Measurements from ENCODE around the gene PASK. TPM values are rescaled to one million over a fixed set of nuclear protein-coding genes. Genes with fewer than 3 reads are reported as not detected.

The PASK gene
- total and polyA plus RNA-seq, 7 experiments from 2014 or later, result 15.0 to 160 (median 78.3) TPM

DNA sequence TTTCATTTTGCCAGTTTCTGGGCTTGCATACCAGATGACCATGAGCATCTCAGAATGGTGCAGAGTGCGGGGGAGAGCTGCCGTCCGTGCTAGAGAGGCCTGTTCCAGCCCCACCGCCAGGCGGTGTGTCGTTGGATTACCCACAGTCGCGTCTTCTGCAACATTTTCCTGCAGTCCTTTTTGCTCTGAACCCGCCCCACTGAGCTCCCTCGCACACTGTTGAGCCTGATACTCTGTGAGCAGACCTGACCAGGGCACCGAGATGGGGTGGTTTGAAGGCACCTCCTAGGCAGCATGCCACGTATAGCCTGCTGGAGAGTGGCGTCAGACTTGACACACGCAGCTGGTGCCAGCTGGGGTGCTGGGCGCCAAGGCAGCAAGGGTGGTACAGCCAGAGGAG, 19.1 kb upstream of the PASK start:
- Histone ChIP-seq H3K4me1 (ENCODE audit: control insufficient read depth in 2 of 2, insufficient read depth in 2 of 2, low read length in 2 of 2) (no peaks in the 10 kb centered on the region), H3K9me3 (ENCODE audit: control insufficient read depth in 2 of 3, low read length in 3 of 3) (peaks cover 0 to 15% (median 0%) of the 10 kb centered on the region in 3 experiments), H3K4me3 (ENCODE audit: low read length) (no peak overlapping the region), H3K27ac (ENCODE audit: low read depth, low read length) (no peak overlapping the region), H3K36me3 (ENCODE audit: control insufficient read depth in 2 of 3, insufficient read depth in 3 of 3, low read length in 3 of 3) (peaks cover 12 to 79% (median 19%) of the 10 kb centered on the region in 3 experiments), H3K27me3 (ENCODE audit: control insufficient read depth in 2 of 2, insufficient read depth in 2 of 2, low read length in 2 of 2) (no peaks in the 10 kb centered on the region)
- intact Hi-C loops (cut with micrococcal nuclease), result no loop called here
- Mint-ChIP-seq H3K4me1 (peaks cover 0 to 3% (median under 1%) of the 10 kb centered on the region in 7 donors), H3K27me3 (no peaks in the 10 kb centered on the region), H3K36me3 (peaks cover 22 to 67% (median 48%) of the 10 kb centered on the region in 5 donors), H3K9me3 (peaks cover 3 to 20% (median 11%) of the 10 kb centered on the region in 11 donors), H3K27ac (no peak overlapping the region), H3K4me3 (no peak overlapping the region)
- no peak for DNase-seq
- CTCF ChIA-PET, result no interaction called here
- no peak for ATAC-seq
- POLR2A ChIA-PET, result no interaction called here

DNA sequence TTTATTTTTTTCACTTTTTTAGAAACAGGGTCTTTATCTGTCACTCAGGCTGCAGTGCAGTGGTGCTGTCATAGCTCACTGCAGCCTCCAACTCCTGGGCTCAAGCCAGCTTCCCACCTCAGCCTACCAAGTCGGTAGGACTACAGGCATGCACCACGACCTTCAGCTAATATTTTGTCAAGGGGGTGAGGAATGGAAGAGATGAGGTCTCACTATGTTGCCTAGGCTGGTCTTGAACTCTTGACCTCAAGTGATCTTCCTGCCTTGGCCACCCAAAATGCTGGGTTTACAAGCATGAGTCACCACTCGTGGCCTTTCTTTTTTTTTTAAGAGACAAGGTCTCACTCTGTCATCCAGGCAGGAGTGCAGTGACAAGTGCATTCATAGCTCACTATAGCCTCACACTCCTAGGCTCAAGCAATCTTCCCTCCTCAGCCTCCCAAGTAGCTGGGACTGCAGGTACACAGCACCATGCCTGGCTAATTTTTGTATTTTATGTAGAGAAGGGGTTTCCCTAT, 14.4 kb upstream of the PASK start:
- Histone ChIP-seq H3K27ac (ENCODE audit: low read depth, low read length) (no peak overlapping the region), H3K4me3 (ENCODE audit: low read length) (no peak overlapping the region), H3K9me3 (ENCODE audit: control insufficient read depth in 2 of 3, low read length in 3 of 3) (no peaks in the 10 kb centered on the region), H3K27me3 (ENCODE audit: control insufficient read depth in 2 of 2, insufficient read depth in 2 of 2, low read length in 2 of 2) (no peaks in the 10 kb centered on the region), H3K4me1 (ENCODE audit: control insufficient read depth in 2 of 2, insufficient read depth in 2 of 2, low read length in 2 of 2) (no peaks in the 10 kb centered on the region), H3K36me3 (ENCODE audit: control insufficient read depth in 2 of 3, insufficient read depth in 3 of 3, low read length in 3 of 3) (peaks cover 11 to 80% (median 16%) of the 10 kb centered on the region in 3 experiments)
- no peak for DNase-seq
- ATAC-seq, result no peak
- POLR2A ChIA-PET, result interaction anchor here (1.4 kb wide), 1 partner anchor 12 kb away, joined by 4 read pairs; no protein-coding TSS in a partner anchor
- CTCF ChIA-PET, result no interaction called here
- H3K36me3 Mint-ChIP-seq, result peaks cover 16 to 55% (median 21%) of the 10 kb centered on the region in 5 donors
- peaks cover 0 to 2% (median 0%) of the 10 kb centered on the region in 11 donors for H3K9me3 Mint-ChIP-seq
- H3K4me3 Mint-ChIP-seq, result no peak overlapping the region
- intact Hi-C loops (cut with micrococcal nuclease), result no loop called here
- peaks cover 0 to 5% (median 0%) of the 10 kb centered on the region in 7 donors for H3K4me1 Mint-ChIP-seq
- H3K27ac Mint-ChIP-seq, result no peak overlapping the region
- H3K27me3 Mint-ChIP-seq, result no peaks in the 10 kb centered on the region

GRCh38 chr2:241161646-241162281, 12.5 kb upstream of the PASK start:
- H3K27me3 ChIP-seq (ENCODE audit: control insufficient read depth in 2 of 2, insufficient read depth in 2 of 2, low read length in 2 of 2), result no peaks in the 10 kb centered on the region
- H3K9me3 ChIP-seq (ENCODE audit: control insufficient read depth in 2 of 3, low read length in 3 of 3), result no peaks in the 10 kb centered on the region
- H3K36me3 Mint-ChIP-seq, result peaks cover 6 to 49% (median 12%) of the 10 kb centered on the region in 5 donors
- peaks cover 7 to 78% (median 18%) of the 10 kb centered on the region in 3 experiments for H3K36me3 ChIP-seq (ENCODE audit: control insufficient read depth in 2 of 3, insufficient read depth in 3 of 3, low read length in 3 of 3)
- ChIA-PET CTCF (no interaction called here), POLR2A (interaction anchor here (0.6 kb wide), 1 partner anchor 81 kb away, joined by 3 read pairs; no protein-coding TSS in a partner anchor)
- intact Hi-C loops (cut with micrococcal nuclease), result no loop called here
- H3K27me3 Mint-ChIP-seq, result no peaks in the 10 kb centered on the region
- H3K9me3 Mint-ChIP-seq, result no peaks in the 10 kb centered on the region
- H3K4me1 Mint-ChIP-seq, result peaks cover 5 to 13% (median 8%) of the 10 kb centered on the region in 7 donors
- ATAC-seq (no peak), DNase-seq (no peak)
- no peaks in the 10 kb centered on the region for H3K4me1 ChIP-seq (ENCODE audit: control insufficient read depth in 2 of 2, insufficient read depth in 2 of 2, low read length in 2 of 2)
- no peak overlapping the region for H3K4me3 Mint-ChIP-seq
- no peak overlapping the region for H3K27ac Mint-ChIP-seq
- H3K27ac ChIP-seq (ENCODE audit: low read depth, low read length), result no peak overlapping the region
- no peak overlapping the region for H3K4me3 ChIP-seq (ENCODE audit: low read length)

DNA sequence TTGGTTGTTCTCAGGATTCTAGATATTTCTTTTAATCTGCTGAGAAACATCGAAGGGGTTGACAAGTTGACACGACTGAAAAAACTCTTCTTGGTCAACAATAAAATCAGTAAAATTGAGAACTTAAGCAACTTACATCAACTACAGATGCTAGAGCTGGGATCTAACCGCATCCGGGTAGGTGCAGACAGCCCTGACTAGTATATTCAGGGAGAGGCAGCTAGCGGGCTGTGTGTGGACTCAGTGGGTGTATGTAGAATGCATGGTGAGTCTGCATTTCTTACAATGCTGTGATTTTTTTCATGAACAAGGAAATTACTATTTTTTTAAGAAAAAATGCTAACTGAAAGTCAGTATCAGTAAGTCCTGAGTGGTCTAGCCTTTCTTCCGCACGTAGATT, 11.0 kb upstream of the PASK start:
- H3K9me3 ChIP-seq (ENCODE audit: control insufficient read depth in 2 of 3, low read length in 3 of 3), result no peaks in the 10 kb centered on the region
- POLR2A ChIA-PET, result no interaction called here
- Mint-ChIP-seq H3K9me3 (no peaks in the 10 kb centered on the region), H3K4me3 (no peak overlapping the region), H3K4me1 (peaks cover 7 to 20% (median 12%) of the 10 kb centered on the region in 7 donors), H3K27me3 (no peaks in the 10 kb centered on the region), H3K27ac (no peak overlapping the region), H3K36me3 (peaks cover 6 to 40% (median 10%) of the 10 kb centered on the region in 5 donors)
- no peaks in the 10 kb centered on the region for H3K4me1 ChIP-seq (ENCODE audit: control insufficient read depth in 2 of 2, insufficient read depth in 2 of 2, low read length in 2 of 2)
- intact Hi-C loops (cut with micrococcal nuclease), result no loop called here
- peaks cover 5 to 73% (median 15%) of the 10 kb centered on the region in 3 experiments for H3K36me3 ChIP-seq (ENCODE audit: control insufficient read depth in 2 of 3, insufficient read depth in 3 of 3, low read length in 3 of 3)
- no peak overlapping the region for H3K27ac ChIP-seq (ENCODE audit: low read depth, low read length)
- no peak overlapping the region for H3K4me3 ChIP-seq (ENCODE audit: low read length)
- H3K27me3 ChIP-seq (ENCODE audit: control insufficient read depth in 2 of 2, insufficient read depth in 2 of 2, low read length in 2 of 2), result no peaks in the 10 kb centered on the region
- ATAC-seq (no peak), DNase-seq (no peak)
- CTCF ChIA-PET, result no interaction called here

GRCh38 chr2:241159116-241159515, 9.8 kb upstream of the PASK start:
- ATAC-seq, result no peak
- Mint-ChIP-seq H3K4me3 (no peak overlapping the region), H3K4me1 (peaks cover 7 to 20% (median 12%) of the 10 kb centered on the region in 7 donors), H3K9me3 (no peaks in the 10 kb centered on the region), H3K36me3 (peaks cover 10 to 40% (median 10%) of the 10 kb centered on the region in 5 donors), H3K27me3 (no peaks in the 10 kb centered on the region), H3K27ac (peak overlapping the region in 1 of 9 donors; percentile 33)
- DNase-seq, result no peak
- intact Hi-C loops (cut with micrococcal nuclease), result loop anchor here (10.0 kb wide), 2 partner anchors 244 to 546 kb away; partner anchors contain the start of gene ING5 (in 1 of the 2)
- peaks cover 5 to 68% (median 15%) of the 10 kb centered on the region in 3 experiments for H3K36me3 ChIP-seq (ENCODE audit: control insufficient read depth in 2 of 3, insufficient read depth in 3 of 3, low read length in 3 of 3)
- no peaks in the 10 kb centered on the region for H3K9me3 ChIP-seq (ENCODE audit: control insufficient read depth in 2 of 3, low read length in 3 of 3)
- H3K27me3 ChIP-seq (ENCODE audit: control insufficient read depth in 2 of 2, insufficient read depth in 2 of 2, low read length in 2 of 2), result no peaks in the 10 kb centered on the region
- POLR2A ChIA-PET, result no interaction called here
- H3K4me3 ChIP-seq (ENCODE audit: low read length), result no peak overlapping the region
- CTCF ChIA-PET, result interaction anchor here (0.6 kb wide), 1 partner anchor 69 kb away, joined by 3 read pairs; no protein-coding TSS in a partner anchor
- H3K27ac ChIP-seq (ENCODE audit: low read depth, low read length), result no peak overlapping the region
- H3K4me1 ChIP-seq (ENCODE audit: control insufficient read depth in 2 of 2, insufficient read depth in 2 of 2, low read length in 2 of 2), result no peaks in the 10 kb centered on the region

GRCh38 chr2:241158546-241158900, 9.3 kb upstream of the PASK start:
- Histone ChIP-seq H3K9me3 (ENCODE audit: control insufficient read depth in 2 of 3, low read length in 3 of 3) (no peaks in the 10 kb centered on the region), H3K4me1 (ENCODE audit: control insufficient read depth in 2 of 2, insufficient read depth in 2 of 2, low read length in 2 of 2) (no peaks in the 10 kb centered on the region), H3K4me3 (ENCODE audit: low read length) (no peak overlapping the region), H3K27ac (ENCODE audit: low read depth, low read length) (no peak overlapping the region), H3K36me3 (ENCODE audit: control insufficient read depth in 2 of 3, insufficient read depth in 3 of 3, low read length in 3 of 3) (peaks cover 5 to 64% (median 15%) of the 10 kb centered on the region in 3 experiments), H3K27me3 (ENCODE audit: control insufficient read depth in 2 of 2, insufficient read depth in 2 of 2, low read length in 2 of 2) (no peaks in the 10 kb centered on the region)
- Mint-ChIP-seq H3K9me3 (no peaks in the 10 kb centered on the region), H3K27ac (peak overlapping the region in 2 of 9 donors; percentile 33 to 40), H3K4me3 (no peak overlapping the region), H3K36me3 (peaks cover 9 to 41% (median 10%) of the 10 kb centered on the region in 5 donors), H3K27me3 (no peaks in the 10 kb centered on the region), H3K4me1 (peaks cover 9 to 22% (median 12%) of the 10 kb centered on the region in 7 donors)
- DNase-seq (no peak), ATAC-seq (no peak)
- intact Hi-C loops (cut with micrococcal nuclease), result loop anchor here (10.0 kb wide), 2 partner anchors 244 to 546 kb away; partner anchors contain the start of gene ING5 (in 1 of the 2)
- POLR2A ChIA-PET, result no interaction called here
- CTCF ChIA-PET, result no interaction called here
